NCI-H2081 treated with DMSO at 0.1 percent for 48 hours (cell line): ENCODE measurements around the gene KANSL1.
"Not testable (repeated sequence)": the region's sequence is repeated elsewhere in the genome, so short reads cannot be mapped to it uniquely, and the experiment has no call there.

Source experiments
- DNase-seq: peaks from one replicate; lab custom pipeline; 2025; lab: John Stamatoyannopoulos, UW

Gene KANSL1

GRCh38 chr17:46138473-46138872 lies 54.8 kb downstream of the KANSL1 start:
- DNase-seq = no peak

DNA sequence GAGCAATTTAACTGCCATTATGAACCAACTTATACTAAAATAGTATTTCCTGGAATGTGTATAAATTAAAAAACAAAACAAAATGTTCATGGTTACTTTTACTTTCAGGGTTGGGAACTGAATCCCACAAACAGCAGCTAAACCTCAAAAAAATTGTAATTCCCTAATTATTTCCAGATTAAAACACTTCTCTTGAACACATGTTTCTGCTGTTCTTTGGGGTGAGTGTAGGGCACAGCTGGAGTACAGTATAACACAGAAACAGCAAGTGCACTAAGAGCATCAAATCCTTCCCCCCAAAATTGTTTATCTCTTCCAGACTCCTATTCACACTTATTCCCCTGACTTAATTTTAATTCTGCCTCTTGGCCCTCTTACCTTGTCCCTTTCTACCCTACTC lies 56.4 kb downstream of the KANSL1 start:
- no peak for DNase-seq

GRCh38 chr17:46135879-46136563 lies 57.2 kb downstream of the KANSL1 start:
- DNase-seq = no peak

- DNase-seq = no peak
Observed at GRCh38 chr17:46135126-46135812, 58.0 kb downstream of the KANSL1 start.

DNA sequence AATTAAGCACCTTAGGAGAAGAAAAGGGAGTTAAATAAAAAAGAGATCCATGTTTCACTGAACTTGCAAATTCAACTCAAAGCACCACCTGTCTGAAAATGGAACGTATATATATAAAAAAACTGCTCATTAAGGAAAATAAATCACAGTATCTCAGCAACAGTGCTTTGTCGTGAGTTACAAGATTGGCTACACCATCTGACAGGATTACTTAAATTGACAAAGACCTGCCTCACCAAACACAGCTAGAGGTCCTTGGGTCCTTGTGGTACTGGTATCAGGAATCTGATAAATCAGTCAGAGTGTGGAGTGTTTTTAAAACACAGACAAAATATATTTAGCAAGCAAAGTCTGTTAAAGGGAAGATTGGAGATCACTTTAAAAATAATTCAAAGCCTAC lies 63.9 kb downstream of the KANSL1 start:
- DNase-seq = no peak

DNA sequence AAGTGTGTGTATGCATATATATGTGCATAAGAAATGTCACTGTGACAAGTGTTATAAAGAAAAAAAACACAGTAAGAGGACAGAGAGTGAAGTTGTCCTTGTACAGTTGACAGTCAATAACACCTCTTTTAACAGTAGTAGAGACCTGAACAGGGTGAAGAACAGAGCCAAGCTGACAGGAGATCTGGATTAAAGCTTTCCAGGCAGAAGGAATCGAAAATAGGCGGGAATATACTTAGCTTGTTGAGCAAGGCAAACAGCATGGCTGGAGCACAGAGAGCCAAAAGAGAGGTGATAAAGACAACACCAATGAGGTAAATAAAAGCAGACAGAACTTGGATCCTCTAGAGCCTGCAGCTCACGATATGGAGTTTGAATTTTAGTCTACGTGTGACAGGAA lies 64.8 kb downstream of the KANSL1 start:
- DNase-seq = no peak

- DNase-seq = no peak
Observed at GRCh38 chr17:46127524-46127923, 65.7 kb downstream of the KANSL1 start.

DNA sequence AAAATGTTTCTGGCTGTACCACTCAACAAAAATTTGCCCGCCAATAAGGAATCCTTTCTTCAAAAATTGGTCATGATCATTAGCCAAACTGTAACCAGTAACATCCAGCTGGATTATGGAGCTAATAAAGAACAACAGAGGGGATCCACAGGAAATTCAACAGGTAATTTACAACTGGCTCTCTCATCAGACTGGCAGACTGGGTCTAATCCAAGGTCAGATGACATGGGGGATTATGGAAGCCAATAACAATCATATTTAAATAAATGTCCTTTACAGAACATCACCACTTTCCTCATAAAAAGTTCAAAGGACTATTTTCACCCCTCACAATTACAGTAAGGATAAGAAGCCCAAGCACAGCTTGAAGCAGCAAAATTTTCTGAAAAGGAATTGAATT lies 66.4 kb downstream of the KANSL1 start:
- DNase-seq = no peak

DNA sequence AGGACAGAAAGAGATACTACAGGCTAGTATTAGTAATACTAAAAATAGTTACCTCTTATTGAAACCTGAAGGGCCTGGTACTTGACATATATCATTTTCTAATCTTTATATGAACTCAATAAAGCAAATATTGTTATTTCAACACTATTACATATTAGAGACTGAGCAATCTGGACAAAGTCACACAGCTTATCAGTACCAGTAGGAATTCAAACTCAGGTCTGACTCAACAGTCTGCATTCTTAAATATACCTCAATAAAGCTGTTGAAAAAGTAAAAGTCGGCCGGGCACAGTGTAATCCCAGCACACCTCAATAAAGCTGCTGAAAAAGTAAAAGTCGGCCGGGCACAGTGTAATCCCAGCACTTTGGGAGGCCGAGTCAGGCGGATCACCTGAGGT lies 67.4 kb downstream of the KANSL1 start:
- no peak for DNase-seq

DNA sequence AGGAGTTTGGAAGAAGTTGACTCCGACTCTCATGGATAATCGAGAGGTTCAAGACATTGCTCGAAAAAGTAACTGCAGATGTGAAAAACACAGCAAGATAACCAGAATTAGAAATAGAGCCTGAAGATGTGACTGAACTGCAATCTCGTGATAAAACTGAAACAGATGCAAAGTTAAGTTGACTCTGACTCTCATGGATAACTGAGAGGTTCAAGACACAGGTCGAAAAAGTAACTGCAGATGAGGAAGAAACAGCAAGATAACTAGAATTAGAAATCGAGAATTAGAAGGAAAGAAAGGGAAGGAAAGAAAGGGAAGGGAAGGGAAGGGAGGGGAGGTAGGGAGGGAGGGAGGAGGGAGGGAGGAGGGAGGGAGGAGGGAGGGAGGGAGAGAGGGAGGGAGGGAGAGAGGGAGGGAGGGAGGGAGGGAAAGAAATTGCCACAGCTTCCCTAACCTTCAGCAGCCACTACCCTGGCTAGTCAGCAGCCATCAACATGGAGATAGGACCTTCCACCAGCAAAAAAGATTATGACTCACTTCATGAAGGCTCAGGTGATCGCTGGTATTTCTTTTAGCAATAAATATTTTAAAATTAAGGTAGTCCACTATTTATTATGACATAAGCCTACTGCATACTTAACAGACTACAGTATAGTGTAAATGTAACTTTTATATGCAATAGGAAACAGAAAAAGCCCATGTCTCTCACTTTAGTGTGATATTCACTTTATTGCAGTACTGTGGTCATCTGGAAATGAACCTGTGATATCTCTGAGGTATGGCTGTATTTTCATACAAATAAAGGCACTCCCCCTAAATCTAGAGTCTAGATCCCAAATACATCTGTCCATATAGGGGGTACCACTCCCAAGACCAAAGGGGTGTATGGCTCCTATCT lies 68.3 kb downstream of the KANSL1 start:
- no peak for DNase-seq

- no peak for DNase-seq
Observed at GRCh38 chr17:46123607-46124006, 69.6 kb downstream of the KANSL1 start.

- DNase-seq = no peak
Observed at GRCh38 chr17:46122486-46122871, 70.8 kb downstream of the KANSL1 start.

DNA sequence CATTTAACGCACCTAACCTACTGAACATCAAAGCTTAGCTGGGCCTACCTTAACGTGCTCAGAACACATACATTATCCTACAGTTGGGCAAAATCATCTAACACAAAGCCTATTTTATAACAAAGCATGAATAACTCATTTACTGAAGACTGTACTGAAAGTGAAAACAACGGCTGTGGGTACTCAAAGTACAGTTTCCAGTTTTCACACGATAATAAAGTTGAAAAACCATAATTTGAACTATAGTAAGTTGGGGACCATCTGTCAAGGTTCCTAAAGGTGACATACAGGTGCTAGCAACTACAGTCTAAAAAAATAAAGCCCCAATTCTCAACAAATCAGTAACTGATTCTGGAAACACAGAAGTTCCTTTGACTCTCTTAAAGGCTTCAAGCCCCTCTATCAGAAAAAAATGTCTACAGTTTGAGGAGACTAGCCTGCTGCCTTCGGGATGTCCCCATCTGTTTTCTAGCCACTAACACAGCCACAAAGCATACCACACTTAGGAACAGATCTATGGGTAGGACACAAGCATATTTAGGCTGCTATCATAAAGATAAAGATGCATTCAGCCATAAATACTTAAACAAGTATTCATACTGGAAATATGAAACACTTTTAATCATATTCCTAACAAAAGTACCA lies 71.3 kb downstream of the KANSL1 start:
- no peak for DNase-seq

GRCh38 chr17:46121165-46121764 lies 72.0 kb downstream of the KANSL1 start:
- DNase-seq = no peak

GRCh38 chr17:46120537-46120936 lies 72.7 kb downstream of the KANSL1 start:
- no peak for DNase-seq

GRCh38 chr17:46120078-46120477 lies 73.2 kb downstream of the KANSL1 start:
- DNase-seq = no peak

- no peak for DNase-seq
Observed at GRCh38 chr17:46118964-46119363, 74.3 kb downstream of the KANSL1 start.

DNA sequence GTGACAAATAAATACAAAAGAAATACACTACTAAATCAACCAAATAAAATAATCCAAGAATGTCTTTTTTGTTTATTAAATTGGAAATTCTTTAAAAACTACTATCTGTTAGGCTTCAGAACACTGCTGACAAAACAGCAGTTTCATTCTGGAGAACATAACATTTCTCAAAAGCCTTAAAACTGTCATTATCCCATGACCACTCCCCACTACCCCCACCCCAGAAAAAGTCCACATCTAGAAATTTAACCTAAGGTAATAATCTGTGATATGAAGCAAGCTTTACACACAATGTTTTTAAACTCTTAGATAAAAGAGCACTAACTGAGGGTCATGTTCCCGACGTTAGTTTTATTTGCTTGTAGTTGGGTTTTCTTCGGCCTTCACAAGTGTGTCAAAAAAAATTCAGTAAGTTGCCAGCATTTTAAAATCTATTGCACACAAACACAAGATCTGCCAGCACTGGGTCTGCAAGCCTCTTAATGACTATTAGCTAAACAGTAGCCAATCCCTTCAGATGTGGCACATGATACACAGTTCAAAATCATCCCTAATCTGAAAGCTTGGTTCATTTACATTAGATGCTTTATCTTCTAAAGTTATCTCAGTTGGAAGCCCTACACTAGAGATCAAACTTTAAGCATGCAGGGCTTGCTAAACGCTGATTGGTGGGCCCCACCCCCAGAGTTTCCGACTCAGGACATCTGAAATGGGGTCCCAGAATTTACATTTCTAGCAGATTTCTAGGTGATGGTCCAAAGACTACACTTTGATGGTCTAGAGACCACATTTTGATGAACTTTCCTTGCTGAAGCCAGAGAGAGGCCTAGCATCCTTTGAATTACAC lies 75.2 kb downstream of the KANSL1 start:
- DNase-seq = no peak

DNA sequence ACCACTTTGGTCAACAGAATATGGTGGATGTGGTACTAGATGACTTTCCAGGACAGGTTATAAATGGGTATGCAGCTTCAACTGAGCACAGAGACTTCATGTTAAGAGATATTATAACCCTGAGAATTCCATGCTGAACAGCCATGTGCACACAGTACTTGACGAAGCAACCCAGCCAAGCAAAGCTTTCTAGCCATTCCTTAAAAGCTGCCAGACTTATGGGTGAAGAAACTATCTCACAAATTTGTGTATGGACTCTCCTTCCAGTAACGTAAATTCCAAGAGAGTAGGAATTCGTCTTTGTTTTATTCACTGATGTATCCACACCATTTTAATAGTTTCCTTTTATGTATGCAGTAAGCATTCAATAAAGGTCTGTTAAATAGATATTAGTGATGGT lies 76.1 kb downstream of the KANSL1 start:
- DNase-seq = no peak

DNA sequence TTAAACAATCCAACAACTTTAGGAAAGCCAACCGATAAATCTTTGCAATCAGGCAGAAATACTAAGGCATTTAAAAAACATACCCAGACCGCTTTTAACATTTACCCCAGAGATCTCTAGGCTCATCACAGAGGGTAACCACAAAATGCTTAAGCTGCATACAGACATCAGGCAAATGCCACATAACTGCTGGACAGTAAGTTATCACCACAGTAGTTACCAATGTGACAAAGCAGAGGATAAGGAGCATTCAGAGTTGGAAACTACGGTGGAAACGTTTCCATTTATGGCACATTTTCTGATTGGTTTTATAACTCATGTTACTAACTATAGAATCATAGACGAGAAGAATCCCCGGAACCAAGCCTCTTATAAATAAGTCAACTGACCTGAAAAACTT lies 77.5 kb downstream of the KANSL1 start:
- DNase-seq = no peak

DNA sequence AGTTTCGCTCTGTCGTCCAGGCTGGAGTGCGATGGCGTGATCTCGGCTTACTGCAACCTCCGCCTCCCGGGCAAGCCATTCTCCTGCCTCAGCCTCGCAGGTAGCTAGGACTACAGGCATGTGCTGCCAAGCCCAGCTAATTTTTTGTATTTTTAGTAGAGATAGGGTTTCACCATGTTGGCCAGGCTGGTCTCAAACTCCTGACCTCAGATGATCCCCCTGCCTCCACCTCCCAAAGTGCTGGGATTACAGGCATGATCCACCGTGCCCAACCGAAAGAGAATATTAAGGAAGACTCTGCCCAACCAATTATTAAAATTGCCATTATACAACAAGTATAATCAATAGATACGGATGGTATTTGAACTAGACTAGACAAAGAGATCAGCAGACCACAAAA lies 82.0 kb downstream of the KANSL1 start:
- DNase-seq = not testable (repeated sequence)
